OCI-LY7 (cell line): Measurements from ENCODE around the gene MUCL1. TPM values are rescaled to one million over a fixed set of nuclear protein-coding genes. Genes with fewer than 3 reads are reported as not detected.

Source experiments
- BruUV-seq: library from RNA; stranded (reverse); fragments of 400-500 nt; replicated peaks from 2 replicates; lab custom pipeline; 2021; lab: Mats Ljungman, UMichigan
- CTCF ChIA-PET: fragments of 300-600 bp; sonication (Branson Sonifier 250); formaldehyde crosslinking; loops from one replicate; lab custom pipeline; 2022; ENCODE audit warnings: antibody characterized with exemption; ENCODE audit not compliant: unreplicated experiment; lab: Charles Lee
- POLR2A ChIA-PET: fragments of 300-600 bp; sonication (Branson Sonifier 250); formaldehyde crosslinking; loops from one replicate; lab custom pipeline; 2022; ENCODE audit warnings: antibody characterized with exemption; lab: Charles Lee
- DNase-seq: peaks from one replicate; pipeline ENCODE4 v3.0.0-alpha.2; 2015; ENCODE audit warnings: low spot score
- H2AFZ ChIP-seq: fragments of 200-600 bp; sonication (generic), shearing (Covaris generic); 2 replicates; pipeline ENCODE4 v1.6.1; 2014; ENCODE audit warnings: mild to moderate bottlenecking, antibody characterized with exemption, low read length, moderate library complexity
- H3K27ac ChIP-seq: fragments of 200-600 bp; sonication (generic); 2 replicates; pipeline ENCODE4 v1.5.1; 2014; ENCODE audit warnings: mixed run types, low read depth, mild to moderate bottlenecking, moderate library complexity, low read length, inconsistent platforms; ENCODE audit not compliant: poor library complexity, severe bottlenecking
- H3K36me3 ChIP-seq: fragments of 200-600 bp; sonication (generic); 2 replicates; pipeline ENCODE4 v1.6.1; 2014; ENCODE audit warnings: mild to moderate bottlenecking, antibody characterized with exemption, low read length, moderate library complexity, mixed read lengths; ENCODE audit not compliant: insufficient read depth
- H3K4me1 ChIP-seq: fragments of 200-600 bp; sonication (generic); 2 replicates; pipeline ENCODE4 v1.5.1; 2014; ENCODE audit warnings: mild to moderate bottlenecking, low read length; ENCODE audit not compliant: insufficient read depth, poor library complexity, severe bottlenecking
- H3K4me2 ChIP-seq: fragments of 200-600 bp; sonication (generic); 2 replicates; pipeline ENCODE4 v1.6.1; 2014; ENCODE audit warnings: mild to moderate bottlenecking, low read length
- H3K4me3 ChIP-seq: fragments of 200-600 bp; sonication (generic); 2 replicates; pipeline ENCODE4 v1.5.1; 2014; ENCODE audit warnings: mild to moderate bottlenecking, low read depth, low read length; ENCODE audit not compliant: poor library complexity, severe bottlenecking
- H3K79me2 ChIP-seq: fragments of 200-600 bp; sonication (generic); 2 replicates; pipeline ENCODE4 v1.6.1; 2016; ENCODE audit warnings: low read depth, mild to moderate bottlenecking, low read length, moderate library complexity, mixed read lengths; ENCODE audit not compliant: insufficient read depth
- H3K9me2 ChIP-seq: fragments of 200-600 bp; sonication (generic); 2 replicates; pipeline ENCODE4 v1.6.1; 2016; ENCODE audit warnings: mild to moderate bottlenecking, low read length, mixed read lengths; ENCODE audit not compliant: insufficient read depth
- H3K9me3 ChIP-seq: fragments of 200-600 bp; sonication (generic); 2 replicates; pipeline ENCODE4 v1.6.1; 2014; ENCODE audit warnings: mild to moderate bottlenecking, mixed run types, low read length, mixed read lengths
- H4K20me1 ChIP-seq: fragments of 200-600 bp; sonication (generic); 2 replicates; pipeline ENCODE4 v1.6.1; 2014; ENCODE audit warnings: mild to moderate bottlenecking, antibody characterized with exemption, low read length, moderate library complexity, mixed read lengths; ENCODE audit not compliant: insufficient read depth
- EZH2phosphoT487 ChIP-seq: fragments of 200-600 bp; sonication (generic); IDR thresholded peaks from 2 replicates; pipeline ENCODE4 v1.6.1; 2018; ENCODE audit warnings: low read depth, borderline replicate concordance, mild to moderate bottlenecking, mixed run types, antibody characterized with exemption, low read length, moderate library complexity, mixed read lengths
- intact Hi-C: fragments of 100-400 bp; cut with micrococcal nuclease; formaldehyde crosslinking; loops from one replicate; pipeline ENCODE4 v1.10.0; 2022; ENCODE audit not compliant: unreplicated experiment
- total RNA-seq, 2 experiments: library from RNA; depleted of rRNA in 1 of 2; stranded (reverse); fragments of >200 nt in 1 of 2; shearing (Covaris generic) in 1 of 2; gene quantifications; 2 replicates each; pipeline ENCODE4 v1.2.3, GENCODE V29; 2014 to 2022
- TF ChIP-seq, protein P1 (sequence below): fragments of 200-600 bp; sonication (generic); conservative IDR thresholded peaks from 2 replicates; pipeline ENCODE4 v1.5.1; 2014; ENCODE audit warnings: mild to moderate bottlenecking, antibody characterized with exemption, low read length, moderate library complexity, mixed read lengths

Gene MUCL1
- total RNA-seq, 2 experiments from 2014 or later, result not detected

DNA sequence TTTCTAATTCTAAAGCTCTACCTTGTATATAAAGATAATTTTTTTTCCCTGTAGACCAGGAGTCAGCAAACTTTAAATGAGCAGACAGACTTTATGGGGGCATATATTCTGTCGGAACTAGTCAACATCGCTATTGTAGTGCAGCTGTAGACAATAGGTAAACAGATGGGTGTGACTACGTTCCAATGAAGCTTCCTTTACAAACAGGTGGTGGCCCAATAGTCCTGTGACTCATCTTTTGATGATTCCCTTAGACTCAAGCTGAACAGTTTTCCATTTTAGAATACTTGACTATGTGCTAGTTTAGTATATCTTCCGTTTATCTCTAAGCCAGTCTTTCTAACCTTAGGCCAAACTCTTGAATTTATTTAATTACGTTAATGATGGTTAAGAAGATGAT, 16.3 kb downstream of the MUCL1 start:
- H3K9me2 ChIP-seq, result no peaks in the 10 kb centered on the region
- no peaks in the 10 kb centered on the region for H3K9me3 ChIP-seq
- no peak overlapping the region for H2AFZ ChIP-seq
- H3K4me1 ChIP-seq, result no peaks in the 10 kb centered on the region
- POLR2A ChIA-PET, result no interaction called here
- CTCF ChIA-PET, result no interaction called here
- H3K4me2 ChIP-seq, result no peak overlapping the region
- TF ChIP-seq EZH2phosphoT487, result no peak
- TF ChIP-seq, protein P1, sequence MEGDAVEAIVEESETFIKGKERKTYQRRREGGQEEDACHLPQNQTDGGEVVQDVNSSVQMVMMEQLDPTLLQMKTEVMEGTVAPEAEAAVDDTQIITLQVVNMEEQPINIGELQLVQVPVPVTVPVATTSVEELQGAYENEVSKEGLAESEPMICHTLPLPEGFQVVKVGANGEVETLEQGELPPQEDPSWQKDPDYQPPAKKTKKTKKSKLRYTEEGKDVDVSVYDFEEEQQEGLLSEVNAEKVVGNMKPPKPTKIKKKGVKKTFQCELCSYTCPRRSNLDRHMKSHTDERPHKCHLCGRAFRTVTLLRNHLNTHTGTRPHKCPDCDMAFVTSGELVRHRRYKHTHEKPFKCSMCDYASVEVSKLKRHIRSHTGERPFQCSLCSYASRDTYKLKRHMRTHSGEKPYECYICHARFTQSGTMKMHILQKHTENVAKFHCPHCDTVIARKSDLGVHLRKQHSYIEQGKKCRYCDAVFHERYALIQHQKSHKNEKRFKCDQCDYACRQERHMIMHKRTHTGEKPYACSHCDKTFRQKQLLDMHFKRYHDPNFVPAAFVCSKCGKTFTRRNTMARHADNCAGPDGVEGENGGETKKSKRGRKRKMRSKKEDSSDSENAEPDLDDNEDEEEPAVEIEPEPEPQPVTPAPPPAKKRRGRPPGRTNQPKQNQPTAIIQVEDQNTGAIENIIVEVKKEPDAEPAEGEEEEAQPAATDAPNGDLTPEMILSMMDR, result no peak
- no peak overlapping the region for H3K27ac ChIP-seq
- H3K36me3 ChIP-seq, result no peaks in the 10 kb centered on the region
- no peak overlapping the region for H3K4me3 ChIP-seq
- H4K20me1 ChIP-seq, result no peaks in the 10 kb centered on the region
- H3K79me2 ChIP-seq, result no peaks in the 10 kb centered on the region
- intact Hi-C loops, result no loop called here
- no TSS peak for BruUV-seq
- DNase-seq, result no peak

DNA sequence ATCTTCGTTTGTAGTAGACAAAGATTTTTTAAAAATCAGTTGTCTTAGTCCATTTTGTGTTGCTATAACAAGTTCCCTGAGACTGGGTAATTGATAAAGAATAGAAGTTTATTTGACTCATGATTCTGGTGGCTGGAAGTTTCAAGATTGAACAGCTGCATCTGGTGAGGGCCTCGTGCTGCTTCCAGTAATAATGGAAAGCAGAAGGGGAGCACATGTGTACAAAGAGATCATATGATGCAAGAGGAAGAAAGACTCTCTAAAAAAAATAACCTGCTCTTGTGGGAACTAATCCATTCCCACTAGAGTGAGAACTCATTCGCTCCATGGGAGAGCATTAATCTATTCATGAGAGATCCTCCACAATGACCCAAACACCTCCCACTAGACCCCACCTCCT, 24.8 kb downstream of the MUCL1 start:
- H3K9me3 ChIP-seq, result no peaks in the 10 kb centered on the region
- BruUV-seq, result no TSS peak
- ChIA-PET CTCF (no interaction called here), POLR2A (no interaction called here)
- H3K4me3 ChIP-seq, result no peak overlapping the region
- TF ChIP-seq EZH2phosphoT487, result no peak
- TF ChIP-seq, protein P1, result no peak
- no peak overlapping the region for H2AFZ ChIP-seq
- no peak overlapping the region for H3K4me2 ChIP-seq
- no peak for DNase-seq
- no peak overlapping the region for H3K27ac ChIP-seq
- intact Hi-C loops, result no loop called here
- no peaks in the 10 kb centered on the region for H3K9me2 ChIP-seq
- no peaks in the 10 kb centered on the region for H3K79me2 ChIP-seq
- no peaks in the 10 kb centered on the region for H3K36me3 ChIP-seq
- no peaks in the 10 kb centered on the region for H4K20me1 ChIP-seq
- H3K4me1 ChIP-seq, result no peaks in the 10 kb centered on the region

DNA sequence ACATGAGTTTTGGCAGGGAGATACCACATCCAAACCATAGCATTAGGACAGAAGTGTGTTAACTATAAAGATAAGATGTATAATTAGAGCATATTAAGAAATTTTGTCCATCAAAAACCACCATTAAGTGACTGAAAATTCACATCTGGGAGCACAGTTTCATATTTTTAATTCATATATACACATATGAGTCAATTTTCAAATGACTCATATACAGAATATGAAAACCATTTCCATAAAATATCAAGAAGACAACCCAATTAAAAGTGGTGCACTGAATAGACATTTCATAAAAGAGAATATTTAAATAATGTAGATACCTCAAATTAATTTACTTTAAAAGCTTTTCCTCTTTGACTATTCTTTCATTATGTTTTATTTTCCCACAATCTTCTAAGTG, 25.3 kb downstream of the MUCL1 start:
- ChIA-PET CTCF (no interaction called here), POLR2A (no interaction called here)
- intact Hi-C loops, result no loop called here
- H3K9me2 ChIP-seq, result no peaks in the 10 kb centered on the region
- H2AFZ ChIP-seq, result no peak overlapping the region
- no TSS peak for BruUV-seq
- no peaks in the 10 kb centered on the region for H3K9me3 ChIP-seq
- H4K20me1 ChIP-seq, result no peaks in the 10 kb centered on the region
- H3K4me2 ChIP-seq, result no peak overlapping the region
- H3K4me1 ChIP-seq, result no peaks in the 10 kb centered on the region
- H3K36me3 ChIP-seq, result no peaks in the 10 kb centered on the region
- no peaks in the 10 kb centered on the region for H3K79me2 ChIP-seq
- DNase-seq, result no peak
- no peak overlapping the region for H3K27ac ChIP-seq
- H3K4me3 ChIP-seq, result no peak overlapping the region
- TF ChIP-seq EZH2phosphoT487, result no peak
- TF ChIP-seq, protein P1, result no peak
